Stomach (tissue), 9 donors: ENCODE measurements around the gene GNAT3. TPM values are rescaled to one million over a fixed set of nuclear protein-coding genes. Genes with fewer than 3 reads are reported as not detected.

Experiments used
- DNase-seq, 2 donors: peaks; one replicate each; pipeline versions ENCODE4 v3.0.0 to v3.0.0-alpha.2; 2013 to 2019
- H3K27ac ChIP-seq, 5 donors: fragments of 200-600 bp in 4 of 5; sonication (generic) in 4 of 5; one replicate each; pipeline ENCODE4 v1.5.1; 2013 to 2019; ENCODE audit warnings: mild to moderate bottlenecking in 1 of 5, moderate library complexity in 1 of 5
- H3K27me3 ChIP-seq, 3 donors: fragments of 200-600 bp; sonication (generic); one replicate each; pipeline ENCODE4 v1.5.1; 2017 to 2019; ENCODE audit warnings: mixed run types in 1 of 3
- H3K36me3 ChIP-seq, 4 donors: fragments of 200-600 bp; sonication (generic); 1 replicate in 3 of 4; 2 replicates in 1 of 4; pipeline ENCODE4 v1.5.1; 2016 to 2019
- H3K4me1 ChIP-seq, 4 donors: fragments of 200-600 bp; sonication (generic); one replicate each; pipeline ENCODE4 v1.5.1; 2016 to 2019
- H3K4me3 ChIP-seq, 4 donors: fragments of 200-600 bp; sonication (generic) in 3 of 4; one replicate each; pipeline ENCODE4 v1.5.1; 2016 to 2019; ENCODE audit warnings: mild to moderate bottlenecking in 1 of 4
- H3K9me3 ChIP-seq, 4 donors: fragments of 200-600 bp; sonication (generic); one replicate each; pipeline ENCODE4 v1.5.1; 2016 to 2019
- CTCF ChIP-seq, 7 experiments: fragments of 450-650 bp in 4 of 7; fragments of 200-600 bp in 3 of 7; sonication (generic) in 3 of 7; IDR thresholded peaks; one replicate each; pipeline ENCODE4 v1.5.1; 2016 to 2019; ENCODE audit warnings: antibody characterized with exemption in 7 of 7, control low read depth in 2 of 7, mild to moderate bottlenecking in 1 of 7
- EP300 ChIP-seq: sonication (generic); formaldehyde crosslinking; IDR thresholded peaks from one replicate; pipeline ENCODE4 v1.6.1; 2017; ENCODE audit warnings: antibody characterized with exemption
- POLR2A ChIP-seq, 4 donors: fragments of 450-650 bp; IDR thresholded peaks; one replicate each; pipeline ENCODE4 v1.6.1; 2016; ENCODE audit warnings: antibody characterized with exemption in 4 of 4, control low read depth in 2 of 4, mild to moderate bottlenecking in 1 of 4, moderate library complexity in 1 of 4
- POLR2AphosphoS5 ChIP-seq, 3 donors: sonication (generic); formaldehyde crosslinking; IDR thresholded peaks; one replicate each; pipeline ENCODE4 v1.6.1; 2016; ENCODE audit warnings: antibody characterized with exemption in 3 of 3
- WGBS, 5 donors: extraction: QIAGEN DNeasy Blood & Tissue Kit in 3 of 5; methylation state at CpG; one replicate each; pipeline versions ENCODE4 v1.1.5 to v1.1.7; 2013 to 2018; 5-methylcytosine and 5-hydroxymethylcytosine counted together
- intact Hi-C: fragments of 100-400 bp; cut with DNase I; formaldehyde crosslinking; loops from one replicate; pipeline ENCODE4 v1.15.1; 2023; ENCODE audit warnings: low total_unique reads
- polyA plus RNA-seq, 3 donors: library from polyadenylated mRNA; stranded (reverse); fragments of 200-250 nt; gene quantifications; one replicate each; pipeline ENCODE4 v1.2.3, GENCODE V29; 2013
- total RNA-seq, 5 donors: library from RNA; depleted of rRNA; stranded (reverse); fragments of >200 nt; gene quantifications; one replicate each; pipeline versions ENCODE4 v1.1.0 to v1.2.3, GENCODE V29; 2014 to 2016
- donor health status: healthy with polysubstance abuse.
- donor health status: Bipolar disorder and iron deficiency.
- donor health status: healthy.

The GNAT3 gene
- total and polyA plus RNA-seq, 8 donors, result not detected

GRCh38 chr7:80460857-80461256 is 51.0 kb downstream of the GNAT3 start:
- no peak for DNase-seq
- H3K4me3 ChIP-seq, result no peak overlapping the region
- TF ChIP-seq POLR2A (IDR thresholded peaks at IDR 0.05) (no peak), CTCF (IDR thresholded peaks at IDR 0.05) (no peak), POLR2AphosphoS5 (IDR thresholded peaks at IDR 0.05) (no peak), EP300 (no peak)
- H3K27me3 ChIP-seq, result no peaks in the 10 kb centered on the region
- intact Hi-C loops, result no loop called here
- no peak overlapping the region for H3K27ac ChIP-seq
- no peaks in the 10 kb centered on the region for H3K9me3 ChIP-seq
- H3K4me1 ChIP-seq, result no peaks in the 10 kb centered on the region
- WGBS, 5 donors, result 67 to 93% (median 80%) methylated on average over 1 of the region's 1 CpG
- no peaks in the 10 kb centered on the region for H3K36me3 ChIP-seq

- no peaks in the 10 kb centered on the region for H3K36me3 ChIP-seq
- intact Hi-C loops, result no loop called here
- H3K9me3 ChIP-seq, result no peaks in the 10 kb centered on the region
- no peaks in the 10 kb centered on the region for H3K27me3 ChIP-seq
- TF ChIP-seq EP300 (no peak), POLR2AphosphoS5 (IDR thresholded peaks at IDR 0.05) (no peak), CTCF (IDR thresholded peaks at IDR 0.05) (no peak), POLR2A (IDR thresholded peaks at IDR 0.05) (no peak)
- 77 to 91% (median 87%) methylated on average over 4 of the region's 4 CpGs for WGBS, 5 donors
- H3K27ac ChIP-seq, result no peak overlapping the region
- no peak for DNase-seq
- H3K4me3 ChIP-seq, result no peak overlapping the region
- no peaks in the 10 kb centered on the region for H3K4me1 ChIP-seq
Measured at GRCh38 chr7:80459776-80460510, 51.9 kb downstream of the GNAT3 start.

GRCh38 chr7:80458822-80459725 is 52.8 kb downstream of the GNAT3 start:
- Histone ChIP-seq H3K9me3 (no peaks in the 10 kb centered on the region), H3K27ac (no peak overlapping the region), H3K4me1 (no peaks in the 10 kb centered on the region), H3K27me3 (no peaks in the 10 kb centered on the region), H3K4me3 (no peak overlapping the region), H3K36me3 (no peaks in the 10 kb centered on the region)
- TF ChIP-seq POLR2A (IDR thresholded peaks at IDR 0.05) (no peak), POLR2AphosphoS5 (IDR thresholded peaks at IDR 0.05) (no peak), CTCF (IDR thresholded peaks at IDR 0.05) (no peak), EP300 (no peak)
- DNase-seq, result no peak
- intact Hi-C loops, result no loop called here
- WGBS, 5 donors, result 67 to 80% (median 74%) methylated on average over 6 of the region's 6 CpGs

GRCh38 chr7:80453699-80454340 is 58.0 kb downstream of the GNAT3 start:
- WGBS, 5 donors, result 42 to 48% (median 44%) methylated on average over 2 of the region's 2 CpGs
- TF ChIP-seq CTCF (IDR thresholded peaks at IDR 0.05) (peak in 4 of 7 experiments; percentile 7 to 49 (median 38)), EP300 (no peak), POLR2A (IDR thresholded peaks at IDR 0.05) (no peak)
- H3K27ac ChIP-seq, result no peak overlapping the region
- DNase-seq, result peak in 1 of 2 donors; percentile 55
- no peaks in the 10 kb centered on the region for H3K27me3 ChIP-seq
- intact Hi-C loops, result no loop called here
- peaks cover 0 to 17% (median 8%) of the 10 kb centered on the region in 4 donors for H3K4me1 ChIP-seq
- no peak overlapping the region for H3K4me3 ChIP-seq
- no peaks in the 10 kb centered on the region for H3K9me3 ChIP-seq
- H3K36me3 ChIP-seq, result no peaks in the 10 kb centered on the region
